GM18502 (cell line): ENCODE data around the gene LYRM4.

Source experiments
- ATAC-seq: cut with Tn5 transposase; IDR thresholded peaks from one replicate; pipeline ENCODE4 v1.9.1; 2021; ENCODE audit warnings: mild to moderate bottlenecking; ENCODE audit not compliant: unreplicated experiment, poor library complexity

Gene LYRM4

GRCh38 chr6:5248302-5249098, 12.2 kb downstream of the LYRM4 start:
- no peak for ATAC-seq

GRCh38 chr6:5247201-5247600, 13.5 kb downstream of the LYRM4 start:
- ATAC-seq = no peak

GRCh38 chr6:5246141-5247097, 14.3 kb downstream of the LYRM4 start:
- ATAC-seq = no peak

GRCh38 chr6:5243069-5243468, 17.7 kb downstream of the LYRM4 start:
- ATAC-seq = no peak

GRCh38 chr6:5241252-5241651, 19.5 kb downstream of the LYRM4 start:
- no peak for ATAC-seq

- no peak for ATAC-seq
These were observed 22.4 kb downstream of the LYRM4 start for GRCh38 chr6:5238336-5238735.

GRCh38 chr6:5237805-5238204, 22.9 kb downstream of the LYRM4 start:
- no peak for ATAC-seq

- ATAC-seq = no peak
These were observed 24.9 kb downstream of the LYRM4 start for GRCh38 chr6:5235830-5236229.

GRCh38 chr6:5234874-5235273, 25.9 kb downstream of the LYRM4 start:
- no peak for ATAC-seq

- no peak for ATAC-seq
These were observed 29.5 kb downstream of the LYRM4 start for GRCh38 chr6:5231289-5231688.

- ATAC-seq = no peak
These were observed 30.7 kb downstream of the LYRM4 start for GRCh38 chr6:5230081-5230480.

- no peak for ATAC-seq
These were observed 31.4 kb downstream of the LYRM4 start for GRCh38 chr6:5229356-5229755.

GRCh38 chr6:5223309-5223708, 37.4 kb downstream of the LYRM4 start:
- no peak for ATAC-seq

- no peak for ATAC-seq
These were observed 40.3 kb downstream of the LYRM4 start for GRCh38 chr6:5220443-5220842.

GRCh38 chr6:5219011-5219691, 41.6 kb downstream of the LYRM4 start:
- no peak for ATAC-seq

GRCh38 chr6:5217356-5217755, 43.4 kb downstream of the LYRM4 start:
- ATAC-seq = no peak

- ATAC-seq = no peak
These were observed 45.0 kb downstream of the LYRM4 start for GRCh38 chr6:5215799-5216198.

GRCh38 chr6:5215159-5215558, 45.6 kb downstream of the LYRM4 start:
- ATAC-seq = no peak

- no peak for ATAC-seq
These were observed 46.1 kb downstream of the LYRM4 start for GRCh38 chr6:5214570-5215052.

GRCh38 chr6:5213836-5214235, 46.9 kb downstream of the LYRM4 start:
- ATAC-seq = no peak

- ATAC-seq = no peak
These were observed 49.3 kb downstream of the LYRM4 start for GRCh38 chr6:5211492-5211891.
